ENCODE measurements around the gene PTPN7.

DNA sequence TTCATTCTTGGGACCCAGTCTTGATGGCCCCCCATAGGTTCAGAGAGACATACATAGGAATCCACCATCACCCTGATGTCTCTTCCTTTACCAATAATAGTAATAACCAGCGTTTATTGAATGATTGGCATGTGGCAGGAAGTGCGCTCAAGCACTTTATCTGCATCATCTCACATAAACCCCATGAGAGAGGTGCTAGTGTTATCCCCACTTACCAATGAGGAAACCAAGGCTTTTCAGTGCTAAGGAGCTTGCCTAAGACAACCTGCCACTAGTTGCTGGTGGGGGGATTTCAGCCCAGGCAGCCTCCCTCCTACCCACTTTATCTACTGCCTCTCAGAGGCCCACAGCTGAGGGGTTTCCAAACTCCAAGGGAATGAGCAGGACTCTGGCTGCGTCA, 40.9 kb upstream of the PTPN7 start:
- TF ChIP-seq, protein P1, sequence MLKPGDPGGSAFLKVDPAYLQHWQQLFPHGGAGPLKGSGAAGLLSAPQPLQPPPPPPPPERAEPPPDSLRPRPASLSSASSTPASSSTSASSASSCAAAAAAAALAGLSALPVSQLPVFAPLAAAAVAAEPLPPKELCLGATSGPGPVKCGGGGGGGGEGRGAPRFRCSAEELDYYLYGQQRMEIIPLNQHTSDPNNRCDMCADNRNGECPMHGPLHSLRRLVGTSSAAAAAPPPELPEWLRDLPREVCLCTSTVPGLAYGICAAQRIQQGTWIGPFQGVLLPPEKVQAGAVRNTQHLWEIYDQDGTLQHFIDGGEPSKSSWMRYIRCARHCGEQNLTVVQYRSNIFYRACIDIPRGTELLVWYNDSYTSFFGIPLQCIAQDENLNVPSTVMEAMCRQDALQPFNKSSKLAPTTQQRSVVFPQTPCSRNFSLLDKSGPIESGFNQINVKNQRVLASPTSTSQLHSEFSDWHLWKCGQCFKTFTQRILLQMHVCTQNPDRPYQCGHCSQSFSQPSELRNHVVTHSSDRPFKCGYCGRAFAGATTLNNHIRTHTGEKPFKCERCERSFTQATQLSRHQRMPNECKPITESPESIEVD (tag by site-specific recombination; IDR thresholded peaks at IDR 0.05): no peak
- TF ChIP-seq, protein P2, sequence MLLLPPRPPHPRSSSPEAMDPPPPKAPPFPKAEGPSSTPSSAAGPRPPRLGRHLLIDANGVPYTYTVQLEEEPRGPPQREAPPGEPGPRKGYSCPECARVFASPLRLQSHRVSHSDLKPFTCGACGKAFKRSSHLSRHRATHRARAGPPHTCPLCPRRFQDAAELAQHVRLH (tag by site-specific recombination; IDR thresholded peaks at IDR 0.05): no peak
- TF ChIP-seq, protein P3, sequence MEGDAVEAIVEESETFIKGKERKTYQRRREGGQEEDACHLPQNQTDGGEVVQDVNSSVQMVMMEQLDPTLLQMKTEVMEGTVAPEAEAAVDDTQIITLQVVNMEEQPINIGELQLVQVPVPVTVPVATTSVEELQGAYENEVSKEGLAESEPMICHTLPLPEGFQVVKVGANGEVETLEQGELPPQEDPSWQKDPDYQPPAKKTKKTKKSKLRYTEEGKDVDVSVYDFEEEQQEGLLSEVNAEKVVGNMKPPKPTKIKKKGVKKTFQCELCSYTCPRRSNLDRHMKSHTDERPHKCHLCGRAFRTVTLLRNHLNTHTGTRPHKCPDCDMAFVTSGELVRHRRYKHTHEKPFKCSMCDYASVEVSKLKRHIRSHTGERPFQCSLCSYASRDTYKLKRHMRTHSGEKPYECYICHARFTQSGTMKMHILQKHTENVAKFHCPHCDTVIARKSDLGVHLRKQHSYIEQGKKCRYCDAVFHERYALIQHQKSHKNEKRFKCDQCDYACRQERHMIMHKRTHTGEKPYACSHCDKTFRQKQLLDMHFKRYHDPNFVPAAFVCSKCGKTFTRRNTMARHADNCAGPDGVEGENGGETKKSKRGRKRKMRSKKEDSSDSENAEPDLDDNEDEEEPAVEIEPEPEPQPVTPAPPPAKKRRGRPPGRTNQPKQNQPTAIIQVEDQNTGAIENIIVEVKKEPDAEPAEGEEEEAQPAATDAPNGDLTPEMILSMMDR (tag by site-specific recombination; IDR thresholded peaks at IDR 0.05): no peak
- no peak for TF ChIP-seq BCL11A (tag by site-specific recombination; IDR thresholded peaks at IDR 0.05; ENCODE audit: low read depth)
- TF ChIP-seq ZNF114 (tag by site-specific recombination; IDR thresholded peaks at IDR 0.05): no peak
- TF ChIP-seq ZNF24 (tag by site-specific recombination; IDR thresholded peaks at IDR 0.05): no peak
- no peak for TF ChIP-seq ZNF830 (tag by site-specific recombination; IDR thresholded peaks at IDR 0.05; ENCODE audit: low read depth)

Data from HEK293 (cell line).